HepG2 (cell line): Measurements from ENCODE around the gene GCLM. TPM values are rescaled to one million over a fixed set of nuclear protein-coding genes. Genes with fewer than 3 reads are reported as not detected.

ENCODE experiments used
- ARID5B ChIP-seq: IDR thresholded peaks from 2 replicates; pipeline ENCODE4 v1.4.0; 2020; ENCODE audit warnings: mild to moderate bottlenecking, missing genetic modification reagents
- DDIT3 ChIP-seq: sonication (generic); formaldehyde crosslinking; IDR thresholded peaks from 2 replicates; pipeline ENCODE4 v1.4.0; 2020; ENCODE audit warnings: mild to moderate bottlenecking, missing genetic modification reagents
- FOXA3 ChIP-seq: IDR thresholded peaks from 2 replicates; pipeline ENCODE4 v1.6.1; 2016; ENCODE audit warnings: missing genetic modification reagents, missing compliant biosample characterization
- KLF9 ChIP-seq: IDR thresholded peaks from 2 replicates; pipeline ENCODE4 v1.6.1; 2016; ENCODE audit warnings: low read depth
- RAD21 ChIP-seq: fragments of 450-650 bp; formaldehyde crosslinking; IDR thresholded peaks from 2 replicates; pipeline ENCODE4 v1.5.0; 2020; ENCODE audit warnings: mild to moderate bottlenecking
- SYNCRIP ChIP-seq: fragments of 200-400 bp; formaldehyde crosslinking; IDR thresholded peaks from 2 replicates; pipeline ENCODE4 v1.6.1; 2018; ENCODE audit warnings: mild to moderate bottlenecking, low read depth, low read length; ENCODE audit not compliant: insufficient read depth
- ZFP36L2 ChIP-seq: sonication (generic); formaldehyde crosslinking; IDR thresholded peaks from 2 replicates; pipeline ENCODE4 v1.4.0; 2020; ENCODE audit warnings: missing genetic modification reagents
- ZNF780A ChIP-seq: sonication (generic); formaldehyde crosslinking; IDR thresholded peaks from 2 replicates; pipeline ENCODE4 v1.8.0; 2022; ENCODE audit warnings: mild to moderate bottlenecking, missing genetic modification reagents, moderate library complexity
- polyA plus RNA-seq, 8 experiments: library from polyadenylated mRNA; depleted of rRNA in 3 of 8; stranded (reverse) in 7 of 8; unstranded in 1 of 8; fragments of >200 nt; fragmentation: Illumina TruSeq in 4 of 8; extraction: Trizol in 4 of 8; gene quantifications; 2 replicates each; pipeline versions ENCODE4 v1.2.1 to v1.2.3, GENCODE V29; 2011 to 2016; ENCODE audit warnings: low read depth in 4 of 8, missing spikeins in 1 of 8, mixed read lengths in 1 of 8; ENCODE audit not compliant: insufficient read depth in 1 of 8
- total RNA-seq, 5 experiments: library from RNA; depleted of rRNA; stranded (reverse); fragments of >200 nt; fragmentation: Illumina TruSeq; extraction: Trizol; gene quantifications; 2 replicates each; pipeline ENCODE4 v1.2.3, GENCODE V29; 2016; ENCODE audit warnings: low read depth in 1 of 5

The GCLM gene
- total and polyA plus RNA-seq, 2 of the 13 experiments (the other 11 are each of a cell fraction or from before 2014, with no cell fraction given), result 8.7 to 29.9 TPM

GRCh38 chr1:93844262-93845045 is 64.8 kb downstream of the GCLM start (continued):
- peak; percentile 45; the same call in 1 of the 2 replicates for TF ChIP-seq ARID5B (CRISPR knock-in tag)
- no peak for TF ChIP-seq SYNCRIP
- no peak for TF ChIP-seq DDIT3
- TF ChIP-seq ZNF780A, result no peak
- no peak for TF ChIP-seq ZFP36L2 (CRISPR knock-in tag)
- peak; percentile 67 for TF ChIP-seq RAD21 (CRISPR knock-in tag)
- TF ChIP-seq KLF9 (CRISPR knock-in tag), result no peak
- peak; percentile 63 for TF ChIP-seq FOXA3
